ENCODE results near the gene PRKAB1.
"Not testable (repeated sequence)": the region's sequence is repeated elsewhere in the genome, so short reads cannot be mapped to it uniquely, and the experiment has no call there.

Gene PRKAB1, protein sequence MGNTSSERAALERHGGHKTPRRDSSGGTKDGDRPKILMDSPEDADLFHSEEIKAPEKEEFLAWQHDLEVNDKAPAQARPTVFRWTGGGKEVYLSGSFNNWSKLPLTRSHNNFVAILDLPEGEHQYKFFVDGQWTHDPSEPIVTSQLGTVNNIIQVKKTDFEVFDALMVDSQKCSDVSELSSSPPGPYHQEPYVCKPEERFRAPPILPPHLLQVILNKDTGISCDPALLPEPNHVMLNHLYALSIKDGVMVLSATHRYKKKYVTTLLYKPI

GRCh38 chr12:119667577-119668323, at the start of gene PRKAB1:
Gene PRKAB1 (plus strand): TSS chr12:119668133. CDS start chr12:119668245, 112 bp downstream.
- peak; percentile 98 for DNase-seq

GRCh38 chr12:119618328-119618896, 49.5 kb upstream of the PRKAB1 start:
- not testable (repeated sequence) for DNase-seq

DNA sequence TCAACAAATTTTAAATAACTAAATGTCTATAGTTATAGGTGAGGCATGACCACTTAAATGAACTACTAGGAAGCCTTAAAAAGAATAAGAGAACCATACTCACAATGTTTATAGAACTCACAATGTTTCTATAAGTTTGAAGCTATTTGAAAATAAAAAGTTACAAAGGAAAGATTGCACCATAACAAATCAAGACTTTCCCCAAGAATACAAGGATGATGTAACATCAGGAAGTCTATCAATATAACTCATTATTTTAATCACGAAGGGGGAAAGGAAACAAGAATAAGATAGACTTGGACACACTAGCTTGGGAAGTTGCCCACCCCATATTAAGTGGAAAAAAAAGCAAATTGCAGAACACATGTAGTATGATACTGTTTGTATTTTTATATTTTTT, 47.4 kb upstream of the PRKAB1 start:
- DNase-seq: no peak

- no peak for DNase-seq
Observed at GRCh38 chr12:119621878-119622277, 46.1 kb upstream of the PRKAB1 start.

GRCh38 chr12:119624966-119625365, 43.0 kb upstream of the PRKAB1 start:
- DNase-seq: no peak

- no peak for DNase-seq
Observed at GRCh38 chr12:119627019-119627643, 40.8 kb upstream of the PRKAB1 start.

DNA sequence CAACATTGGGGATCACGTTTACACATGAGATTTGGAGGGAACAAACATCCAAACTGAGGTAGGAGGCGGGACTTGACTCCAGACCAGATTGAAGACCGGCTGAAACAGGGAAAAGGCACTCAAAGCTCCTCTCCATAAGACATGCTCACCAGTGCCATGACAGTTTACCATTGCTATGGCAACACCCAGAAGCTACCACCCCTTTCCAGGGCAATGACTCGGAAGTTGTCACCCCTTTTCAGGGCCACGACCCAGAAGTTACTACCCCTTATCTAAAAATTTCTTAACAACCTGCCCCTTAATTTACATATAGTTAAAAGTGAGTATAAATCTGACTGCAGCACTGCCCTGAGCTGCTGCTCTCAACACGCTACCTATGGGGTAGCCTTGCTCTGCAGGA, 40.2 kb upstream of the PRKAB1 start:
- DNase-seq: no peak

- DNase-seq: no peak
Observed at GRCh38 chr12:119630223-119630780, 37.6 kb upstream of the PRKAB1 start.

DNA sequence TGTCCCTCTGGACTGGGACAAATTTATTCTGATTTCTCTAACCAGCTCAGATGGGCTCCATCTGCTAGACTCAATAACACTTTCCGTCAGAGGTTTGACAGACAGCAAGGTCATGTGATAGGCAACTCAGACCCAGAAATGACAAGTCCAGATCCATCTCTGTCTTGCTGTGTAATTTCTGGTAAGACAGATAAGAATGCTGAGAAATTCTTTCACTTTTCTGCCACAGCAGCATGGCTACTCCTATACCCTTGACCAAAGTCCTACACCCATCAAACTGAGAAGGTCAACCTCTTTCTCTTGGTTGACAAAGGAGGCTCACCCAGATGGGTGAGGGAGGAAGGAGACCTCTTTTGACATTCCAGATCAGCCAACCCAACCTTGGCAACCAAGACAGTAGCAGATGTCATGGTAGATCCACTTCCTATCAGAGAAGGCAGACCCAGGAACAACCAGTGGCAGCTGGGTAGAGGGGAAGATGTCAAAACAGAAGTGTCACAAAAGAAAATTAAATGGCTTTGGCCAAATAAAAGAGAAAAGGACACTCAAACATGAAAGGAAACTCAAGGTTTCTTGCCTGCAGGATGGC, 36.9 kb upstream of the PRKAB1 start:
- DNase-seq: no peak

DNA sequence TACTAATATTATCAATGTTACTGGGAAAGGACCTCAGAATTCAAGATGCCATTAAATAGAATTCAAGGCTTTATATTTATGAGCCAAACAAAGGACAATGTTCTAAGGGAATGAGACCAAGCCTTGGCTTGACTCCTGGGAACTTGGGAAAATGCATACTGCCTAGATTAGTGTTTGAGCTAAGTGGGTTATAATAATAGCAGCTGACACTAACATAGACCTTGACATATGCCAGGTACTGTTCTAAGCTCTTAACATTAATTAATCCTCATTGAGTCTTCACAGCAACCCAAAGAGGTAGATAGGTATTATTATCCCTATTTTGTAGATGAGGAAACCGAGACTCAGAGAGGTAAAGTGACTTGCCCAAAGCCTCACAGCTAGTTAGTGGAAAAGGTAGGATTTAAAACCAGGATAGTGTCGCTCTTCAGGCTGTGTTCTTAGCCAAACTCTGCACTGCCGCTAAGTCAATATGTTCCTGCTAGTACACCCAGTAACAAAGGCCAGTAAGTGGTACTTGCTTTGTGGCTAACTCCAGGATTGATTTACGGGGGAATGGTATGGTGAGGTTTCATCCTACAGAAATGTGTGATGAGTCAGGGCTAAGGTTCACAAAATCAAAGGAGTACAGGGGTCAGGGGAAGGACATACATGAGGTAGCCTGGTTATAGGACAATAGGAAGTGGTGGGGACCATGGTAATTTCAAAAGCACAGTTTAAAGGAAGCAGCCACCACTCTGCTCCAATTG, 35.8 kb upstream of the PRKAB1 start:
- DNase-seq: no peak

- DNase-seq: peak; percentile 2
Observed at GRCh38 chr12:119634743-119635142, 33.2 kb upstream of the PRKAB1 start.

DNA sequence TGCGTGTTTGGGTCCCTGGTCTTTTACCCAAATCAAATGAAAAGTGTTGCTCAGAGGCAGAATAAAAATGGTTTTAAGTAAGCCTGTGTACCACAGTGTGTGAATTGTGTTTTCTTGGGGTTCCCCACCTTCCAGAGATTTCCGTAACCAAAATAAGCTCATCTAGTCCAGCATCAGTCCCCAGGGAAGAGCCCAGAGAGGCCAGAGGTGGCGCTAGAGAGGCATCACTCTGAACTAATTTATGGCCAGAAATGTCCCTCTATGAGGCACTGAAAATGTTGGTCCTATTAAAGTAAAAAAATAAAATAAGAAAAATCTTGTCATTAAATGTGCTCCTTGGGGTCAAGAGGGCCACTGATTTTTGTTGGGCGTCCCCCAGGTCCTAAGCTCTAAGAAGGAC, 24.9 kb upstream of the PRKAB1 start:
- no peak for DNase-seq

DNA sequence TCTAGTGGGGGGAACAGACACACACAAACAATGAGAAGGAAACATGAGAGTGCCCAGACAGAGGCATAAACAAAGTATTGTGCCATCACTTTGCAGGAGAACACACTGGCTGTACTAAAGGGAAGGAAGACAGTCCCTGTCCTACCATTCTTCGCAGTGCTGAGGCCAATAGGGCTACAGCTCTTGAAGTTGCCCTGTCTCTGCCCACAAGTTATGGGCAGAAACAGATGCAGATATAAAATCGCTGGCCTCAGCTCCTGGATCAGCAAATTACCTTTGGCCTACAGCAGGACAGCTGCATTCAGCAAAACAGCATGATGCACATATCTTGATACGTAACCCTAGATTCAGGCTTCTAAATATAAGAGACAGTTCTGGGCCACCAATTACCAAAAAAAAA, 23.0 kb upstream of the PRKAB1 start:
- DNase-seq: no peak

DNA sequence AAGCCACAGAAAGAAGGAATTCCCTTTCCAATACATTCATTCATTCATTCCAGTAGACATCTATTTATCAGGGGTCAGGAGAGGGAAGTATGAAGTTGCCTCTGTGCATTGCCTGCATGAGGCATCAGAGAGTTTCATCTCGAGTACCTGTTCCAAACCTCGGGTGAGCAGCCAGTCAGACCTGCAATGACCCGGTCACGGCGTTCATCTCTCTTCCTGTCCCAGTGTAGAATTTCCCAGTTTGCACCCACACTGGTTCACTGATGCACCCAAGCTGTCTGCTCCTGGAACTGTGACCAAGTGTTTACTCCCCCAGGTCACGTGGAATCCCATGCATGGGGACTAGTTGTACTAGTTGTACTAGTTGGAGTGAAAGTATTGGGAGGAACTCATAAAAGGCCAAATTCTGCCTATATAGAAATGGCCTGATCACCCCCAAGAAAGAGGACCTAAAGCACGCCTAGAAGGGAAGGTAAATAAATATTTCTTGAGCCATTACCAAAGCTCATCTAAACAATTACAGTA, 22.3 kb upstream of the PRKAB1 start:
- DNase-seq: no peak

GRCh38 chr12:119649202-119649808, 18.6 kb upstream of the PRKAB1 start:
- DNase-seq: peak; percentile 20

- DNase-seq: no peak
Observed at GRCh38 chr12:119652665-119653064, 15.3 kb upstream of the PRKAB1 start.

DNA sequence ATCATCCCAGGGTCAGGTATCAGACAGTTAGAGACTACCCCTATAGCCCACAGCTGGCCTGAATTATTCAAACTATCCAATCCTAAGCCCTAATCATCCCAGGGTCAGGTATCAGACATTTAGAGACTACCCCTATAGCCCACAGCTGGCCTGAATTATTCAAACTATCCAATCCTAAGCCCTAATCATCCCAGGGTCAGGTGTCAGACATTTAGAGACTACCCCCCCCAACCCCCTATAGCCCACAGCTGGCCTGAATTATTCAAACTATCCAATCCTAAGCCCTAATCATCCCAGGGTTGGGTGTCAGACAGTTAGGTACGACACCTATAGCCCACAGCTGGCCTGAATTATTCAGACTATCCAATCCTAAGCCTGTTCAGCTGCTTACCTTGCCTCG, 10.9 kb upstream of the PRKAB1 start:
- not testable (repeated sequence) for DNase-seq

DNA sequence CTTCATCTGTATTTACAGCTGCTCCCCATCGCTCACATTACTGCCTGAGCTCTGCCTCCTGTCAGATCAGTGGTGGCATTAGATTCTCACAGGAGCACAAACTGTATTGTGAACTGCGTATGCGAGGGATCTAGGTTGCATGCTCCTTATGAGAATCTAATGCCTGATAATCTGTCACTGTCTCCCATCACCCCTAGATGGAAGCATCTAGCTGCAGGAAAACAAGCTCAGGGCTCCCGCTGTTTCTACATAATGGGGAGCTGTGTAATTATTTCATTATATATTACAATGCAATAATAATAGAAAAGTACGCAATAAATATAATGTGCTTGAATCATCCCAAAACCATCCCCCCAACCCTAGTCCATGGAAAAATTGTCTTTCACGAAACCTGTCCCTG, 9.8 kb upstream of the PRKAB1 start:
- DNase-seq: not testable (repeated sequence)

- DNase-seq: peak; percentile 80
Observed at GRCh38 chr12:119659289-119659897, 8.5 kb upstream of the PRKAB1 start.

DNA sequence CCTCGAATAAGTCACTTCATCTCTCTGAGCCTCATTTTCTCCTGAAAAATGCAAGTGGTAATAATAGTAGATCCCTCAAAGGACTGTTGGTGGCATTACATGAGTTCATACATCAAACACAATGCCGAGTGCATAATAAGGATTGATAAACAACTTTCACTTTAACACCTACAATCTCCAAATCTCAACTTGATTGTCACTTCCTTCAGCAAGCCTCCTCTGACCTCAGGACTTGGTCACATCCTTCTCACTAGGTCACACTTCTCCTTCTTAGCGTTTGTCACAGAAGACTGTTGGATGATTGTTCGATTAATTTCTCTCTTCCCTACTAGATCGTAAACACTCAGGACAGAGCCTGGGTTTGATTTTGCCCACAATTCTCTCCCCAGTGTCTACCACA, 7.9 kb upstream of the PRKAB1 start:
- DNase-seq: no peak

GRCh38 chr12:119661882-119662281, 6.1 kb upstream of the PRKAB1 start:
- DNase-seq: no peak

Measured in eye (tissue), 1 donor.